HG03565 (cell line): ENCODE results near the gene ITPKB.

Experiments
- ATAC-seq: cut with Tn5 transposase; IDR thresholded peaks from one replicate; pipeline ENCODE4 v1.9.1; 2021; ENCODE audit warnings: mild to moderate bottlenecking, moderate library complexity; ENCODE audit not compliant: unreplicated experiment

ITPKB gene

DNA sequence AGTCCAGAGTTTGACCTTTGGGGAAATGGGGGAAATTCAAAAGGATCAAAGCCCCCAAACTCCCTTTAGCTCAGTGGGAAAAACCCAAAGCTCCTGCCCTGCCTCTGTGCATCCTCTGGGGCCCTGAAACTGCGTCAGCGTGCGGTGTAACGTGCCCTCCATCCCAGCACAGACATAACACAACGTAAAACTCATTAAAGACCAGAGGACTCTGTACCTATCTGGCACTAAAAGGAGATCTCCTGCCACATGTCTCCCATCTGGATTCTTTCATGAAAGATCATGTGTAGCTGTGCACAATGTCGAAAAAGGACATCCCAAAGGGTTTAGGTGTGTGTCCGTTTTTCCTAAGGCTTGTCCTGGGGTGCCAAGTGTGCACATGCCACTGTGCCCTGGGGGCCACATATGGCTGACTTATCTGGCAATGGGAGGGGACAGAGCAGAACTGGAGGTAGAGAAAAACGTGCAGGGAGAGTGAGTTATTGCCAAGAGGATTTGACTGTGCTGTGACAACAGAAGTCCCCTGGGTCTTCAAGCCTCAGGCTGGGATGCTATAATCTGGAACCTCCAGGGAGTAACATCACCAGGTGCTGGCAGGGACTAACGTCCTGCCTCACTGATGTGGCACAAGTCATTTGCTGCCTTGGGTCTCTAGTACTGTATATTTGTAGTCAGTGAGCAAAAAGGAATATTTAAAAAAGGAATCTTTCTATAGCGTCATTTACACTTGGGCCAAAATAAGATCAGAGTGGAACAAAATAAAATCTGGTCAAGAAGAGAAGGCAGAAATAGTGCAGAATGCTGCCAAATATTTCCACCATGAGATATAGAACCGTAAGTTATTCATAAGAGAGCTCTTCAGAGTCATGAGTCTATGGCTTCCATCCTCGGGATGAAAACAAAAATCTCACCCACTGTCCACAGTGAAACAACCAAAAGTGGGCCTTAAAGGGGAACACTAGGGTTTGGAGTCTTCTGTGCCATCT lies 52.3 kb downstream of the ITPKB start:
- no peak for ATAC-seq

DNA sequence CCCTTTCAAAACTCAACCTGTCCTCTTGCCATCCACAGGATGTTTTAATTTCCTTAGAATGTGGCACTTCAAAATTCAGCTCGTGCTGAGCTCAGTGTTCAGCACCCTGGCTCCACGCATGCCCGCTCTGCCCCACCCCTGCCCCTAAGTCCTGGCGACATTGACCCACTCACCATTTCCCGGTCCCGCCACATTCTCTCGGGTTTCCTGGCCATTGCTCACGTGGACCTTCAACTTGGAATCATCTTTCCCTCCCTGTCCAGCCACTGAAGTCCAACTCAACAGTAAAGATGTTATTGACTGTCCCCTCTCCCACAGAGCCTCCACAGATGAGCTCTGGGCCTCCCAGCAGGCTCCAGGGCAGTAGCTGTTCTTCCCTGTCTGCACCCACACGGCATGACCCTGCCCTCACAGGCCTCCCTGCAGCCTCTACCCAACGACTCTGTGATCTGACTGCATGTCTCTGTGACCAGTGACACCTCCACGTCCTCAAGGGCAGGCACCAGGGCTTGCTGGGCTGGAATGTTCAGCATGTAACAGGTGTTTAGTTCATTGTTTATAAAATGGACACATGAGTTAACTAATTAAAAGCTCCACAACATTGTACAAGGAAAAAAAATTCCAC lies 53.8 kb downstream of the ITPKB start:
- ATAC-seq = no peak

DNA sequence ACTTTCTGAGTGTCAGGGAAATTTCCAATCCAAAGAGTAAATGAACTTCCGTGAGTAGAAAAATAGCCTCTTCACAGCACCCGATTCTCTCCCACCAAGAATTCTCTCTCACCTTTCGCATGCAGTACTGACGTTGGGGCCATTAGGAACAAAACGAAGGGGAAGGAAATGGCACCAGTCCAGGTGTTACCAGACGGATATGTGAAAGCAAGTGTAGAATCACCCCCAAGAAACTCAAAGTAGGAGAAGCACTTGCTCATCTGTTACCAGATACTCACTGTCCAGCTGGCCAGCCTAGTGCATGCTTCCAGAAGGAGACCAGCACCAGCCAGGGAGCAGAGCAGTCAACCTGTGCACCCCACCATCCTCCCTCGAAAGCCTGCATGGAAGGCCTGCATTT lies 55.1 kb downstream of the ITPKB start:
- ATAC-seq = no peak

DNA sequence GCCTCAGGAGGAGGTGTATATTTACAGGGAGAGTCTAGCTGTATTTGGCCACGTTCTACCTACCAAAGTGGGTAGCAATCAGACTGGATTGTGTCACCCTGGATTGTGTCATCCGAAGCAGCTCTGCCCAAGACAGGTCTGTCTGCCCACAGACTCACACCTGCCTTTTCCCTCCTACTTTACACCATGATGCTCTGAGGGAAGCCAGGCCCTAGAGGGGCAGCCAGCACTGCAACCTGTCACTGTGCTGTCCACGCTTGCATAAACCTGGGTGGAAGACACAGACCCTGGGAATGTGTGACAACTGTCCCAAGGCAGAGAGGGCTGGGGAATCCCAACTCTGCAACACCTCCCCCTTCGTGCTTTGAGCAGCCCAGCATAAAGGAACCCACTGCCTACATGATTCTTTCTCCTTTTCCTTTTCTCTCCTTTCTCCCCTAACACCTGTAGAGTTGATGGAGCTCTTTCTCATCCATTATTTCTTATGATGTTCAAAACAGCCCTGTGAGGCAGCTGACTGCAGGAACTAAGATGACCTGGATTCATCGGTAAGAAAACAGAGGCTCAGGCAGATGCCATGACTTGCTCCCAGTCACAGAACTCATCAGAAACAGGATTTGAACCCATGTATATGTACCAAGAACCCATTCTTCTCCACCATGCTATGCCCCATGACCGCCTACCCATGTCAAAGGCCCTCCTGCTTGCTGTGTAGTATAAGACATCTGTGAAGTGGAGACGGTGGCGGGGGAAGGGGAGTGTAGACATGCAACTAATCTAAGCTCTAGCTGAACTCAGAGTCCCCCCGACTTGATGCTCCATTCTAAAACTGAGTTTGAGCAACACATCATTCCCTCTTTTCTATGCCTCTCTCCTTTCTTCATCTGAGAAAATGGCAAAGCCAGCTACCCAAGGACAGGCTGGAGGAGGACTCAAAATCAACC lies 55.9 kb downstream of the ITPKB start:
- no peak for ATAC-seq

- ATAC-seq = no peak
Measured at GRCh38 chr1:226681652-226682493, 57.2 kb downstream of the ITPKB start.

DNA sequence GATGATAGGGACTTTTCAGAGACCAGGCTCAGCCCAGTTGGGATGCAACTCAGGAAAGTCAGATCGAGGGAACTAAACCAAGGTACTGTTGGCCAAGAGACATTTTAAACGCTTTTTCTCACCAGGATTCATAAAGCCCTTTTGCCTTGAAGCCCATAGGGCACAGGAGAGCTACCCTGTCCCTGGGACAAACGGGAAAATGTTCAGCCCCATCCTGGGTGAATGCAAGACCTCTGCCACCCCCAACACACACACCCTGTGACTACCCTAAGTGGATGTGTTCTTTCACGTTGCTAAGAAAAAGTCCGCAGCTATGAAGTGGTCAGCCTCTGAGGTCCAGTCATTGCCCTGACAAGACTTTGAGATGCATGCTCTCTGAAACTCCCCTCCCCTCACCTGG lies 58.4 kb downstream of the ITPKB start:
- no peak for ATAC-seq

- ATAC-seq = no peak
Measured at GRCh38 chr1:226679853-226680516, 59.1 kb downstream of the ITPKB start.

GRCh38 chr1:226679262-226679661 lies 59.8 kb downstream of the ITPKB start:
- no peak for ATAC-seq

- ATAC-seq = no peak
Measured at GRCh38 chr1:226678701-226679100, 60.4 kb downstream of the ITPKB start.

- ATAC-seq = no peak
Measured at GRCh38 chr1:226678251-226678650, 60.8 kb downstream of the ITPKB start.

GRCh38 chr1:226677027-226678020 lies 61.8 kb downstream of the ITPKB start:
- ATAC-seq = peak; percentile 24

GRCh38 chr1:226676381-226676780 lies 62.7 kb downstream of the ITPKB start:
- no peak for ATAC-seq

DNA sequence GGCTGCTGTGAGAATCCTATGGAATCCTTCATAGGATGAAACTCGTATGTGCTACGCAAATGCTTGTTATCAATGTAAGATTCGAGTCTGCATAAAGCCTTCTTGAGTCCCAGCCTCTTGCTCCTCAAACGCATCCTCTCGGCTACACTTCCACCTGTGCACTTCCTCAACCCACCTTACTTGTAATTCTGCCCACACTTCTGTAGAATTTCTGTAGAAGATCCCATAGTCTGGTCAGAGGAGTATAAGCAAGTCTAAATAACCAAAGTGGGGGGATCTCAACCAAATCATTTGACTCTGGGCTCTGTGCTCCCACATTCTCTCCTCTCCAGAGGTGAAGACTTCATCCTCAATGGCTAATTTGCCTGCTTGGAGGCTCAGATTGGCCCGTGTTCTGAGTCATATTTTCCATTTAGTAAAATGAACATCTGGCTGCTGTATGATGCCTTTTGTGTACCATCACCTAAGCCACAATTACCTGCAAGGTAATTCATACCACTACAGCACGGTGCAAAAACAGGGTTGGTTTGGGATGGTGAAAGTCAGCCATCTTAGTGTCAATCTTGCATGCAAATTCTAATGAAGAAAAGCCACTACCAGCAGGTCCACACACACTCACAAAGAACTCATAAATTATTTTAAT lies 63.2 kb downstream of the ITPKB start:
- no peak for ATAC-seq

GRCh38 chr1:226674892-226675714 lies 64.0 kb downstream of the ITPKB start:
- peak; percentile 73 for ATAC-seq

DNA sequence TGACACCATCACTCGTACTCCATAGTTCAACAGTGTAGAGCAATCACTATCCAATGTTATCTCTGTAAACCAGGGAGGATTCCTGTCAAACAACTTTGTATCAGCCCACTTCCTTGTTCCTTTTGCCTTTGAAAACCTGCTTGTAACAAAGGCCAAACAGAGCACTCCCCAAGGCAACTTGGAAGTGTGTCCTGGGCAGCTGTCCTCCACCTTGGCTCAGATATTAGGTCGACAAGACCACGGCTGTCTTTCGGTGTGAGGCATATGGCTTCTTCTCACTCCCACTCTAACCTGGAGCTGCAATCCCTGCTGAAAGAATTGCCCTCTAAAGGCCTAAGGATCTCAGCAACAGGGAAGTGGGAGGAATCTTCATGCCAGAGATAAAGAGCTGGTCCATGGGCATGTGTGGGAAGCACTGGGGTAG lies 66.7 kb downstream of the ITPKB start:
- ATAC-seq = no peak

GRCh38 chr1:226671277-226671676 lies 67.8 kb downstream of the ITPKB start:
- ATAC-seq = no peak

- no peak for ATAC-seq
Measured at GRCh38 chr1:226670073-226670472, 69.0 kb downstream of the ITPKB start.
